H9 (cell line): ENCODE results near the gene NAA25. TPM values are rescaled to one million over a fixed set of nuclear protein-coding genes. Genes with fewer than 3 reads are reported as not detected.

ENCODE experiments used
- DNase-seq: peaks from one replicate; pipeline ENCODE4 v3.0.0-alpha.2; 2017
- H2AFZ ChIP-seq: one replicate; pipeline ENCODE4 v1.6.1; 2013; ENCODE audit warnings: mild to moderate bottlenecking, low read length, control low read depth, moderate library complexity
- H2AK5ac ChIP-seq: 2 replicates; pipeline ENCODE4 v1.6.1; 2013; ENCODE audit warnings: low read length, control low read depth, mixed read lengths; ENCODE audit not compliant: insufficient read length
- H2BK120ac ChIP-seq: one replicate; pipeline ENCODE4 v1.6.1; 2013; ENCODE audit warnings: low read depth, mild to moderate bottlenecking, low read length, control low read depth, inconsistent platforms; ENCODE audit not compliant: poor library complexity, severe bottlenecking
- H2BK12ac ChIP-seq: 2 replicates; pipeline ENCODE4 v1.6.1; 2013; ENCODE audit warnings: low read length, control low read depth, mixed read lengths, low read depth; ENCODE audit not compliant: insufficient read length
- H2BK15ac ChIP-seq: 2 replicates; pipeline ENCODE4 v1.6.1; 2013; ENCODE audit warnings: low read depth, low read length, control low read depth
- H2BK20ac ChIP-seq: one replicate; pipeline ENCODE4 v1.6.1; 2013; ENCODE audit warnings: low read depth, mild to moderate bottlenecking, low read length, control low read depth, inconsistent platforms; ENCODE audit not compliant: poor library complexity, severe bottlenecking
- H2BK5ac ChIP-seq: 2 replicates; pipeline ENCODE4 v1.6.1; 2013; ENCODE audit warnings: low read length, control low read depth, mixed read lengths; ENCODE audit not compliant: insufficient read length
- H3K14ac ChIP-seq: 2 replicates; pipeline ENCODE4 v1.6.1; 2013; ENCODE audit warnings: low read length, control low read depth; ENCODE audit not compliant: insufficient read depth
- H3K18ac ChIP-seq: 2 replicates; pipeline ENCODE4 v1.6.1; 2013; ENCODE audit warnings: low read depth, mild to moderate bottlenecking, mixed read lengths, low read length, control low read depth; ENCODE audit not compliant: insufficient read length
- H3K23ac ChIP-seq: 2 replicates; pipeline ENCODE4 v1.6.1; 2013; ENCODE audit warnings: low read length, control low read depth, mixed read lengths, low read depth; ENCODE audit not compliant: insufficient read length
- H3K23me2 ChIP-seq: 2 replicates; pipeline ENCODE4 v1.6.1; 2013; ENCODE audit warnings: low read depth, mild to moderate bottlenecking, mixed read lengths, low read length, control low read depth; ENCODE audit not compliant: insufficient read length, poor library complexity, severe bottlenecking
- H3K27ac ChIP-seq: 2 replicates; pipeline ENCODE4 v1.5.1; 2013; ENCODE audit warnings: low read length, control low read depth, mixed read lengths, low read depth; ENCODE audit not compliant: insufficient read length
- H3K27me3 ChIP-seq: 2 replicates; pipeline ENCODE4 v1.6.1; 2013; ENCODE audit warnings: low read length, control low read depth, inconsistent platforms; ENCODE audit not compliant: insufficient read depth
- H3K4ac ChIP-seq: 2 replicates; pipeline ENCODE4 v1.6.1; 2013; ENCODE audit warnings: low read depth, mild to moderate bottlenecking, control low read depth, inconsistent platforms, low read length, moderate library complexity
- H3K4me1 ChIP-seq: 2 replicates; pipeline ENCODE4 v1.6.1; 2013; ENCODE audit warnings: low read length, control low read depth, inconsistent platforms; ENCODE audit not compliant: insufficient read depth
- H3K4me2 ChIP-seq: 2 replicates; pipeline ENCODE4 v1.6.1; 2013; ENCODE audit warnings: low read length, control low read depth, mixed read lengths; ENCODE audit not compliant: insufficient read length, insufficient read depth
- H3K56ac ChIP-seq: 2 replicates; pipeline ENCODE4 v1.6.1; 2013; ENCODE audit warnings: low read depth, mild to moderate bottlenecking, mixed read lengths, low read length, control low read depth; ENCODE audit not compliant: insufficient read length
- H3K79me1 ChIP-seq: 2 replicates; pipeline ENCODE4 v1.6.1; 2013; ENCODE audit warnings: low read depth, mild to moderate bottlenecking, moderate library complexity, low read length, control low read depth, inconsistent platforms; ENCODE audit not compliant: insufficient read depth, poor library complexity, severe bottlenecking
- H3K79me2 ChIP-seq: 2 replicates; pipeline ENCODE4 v1.6.1; 2013; ENCODE audit warnings: low read length, control low read depth, inconsistent platforms; ENCODE audit not compliant: insufficient read depth
- H3K9ac ChIP-seq: 2 replicates; pipeline ENCODE4 v1.6.1; 2013; ENCODE audit warnings: low read length, control low read depth, mixed read lengths; ENCODE audit not compliant: insufficient read length; ENCODE audit errors: extremely low read depth
- H3K9me3 ChIP-seq: one replicate; pipeline ENCODE4 v1.6.1; 2013; ENCODE audit warnings: low read depth, low read length, inconsistent platforms; ENCODE audit not compliant: control insufficient read depth
- H3T11ph ChIP-seq: one replicate; pipeline ENCODE4 v1.6.1; 2013; ENCODE audit warnings: mild to moderate bottlenecking, low read length, control low read depth, inconsistent platforms
- H4K20me1 ChIP-seq: one replicate; pipeline ENCODE4 v1.6.1; 2013; ENCODE audit not compliant: control insufficient read depth, insufficient read length, insufficient read depth
- H4K5ac ChIP-seq: 2 replicates; pipeline ENCODE4 v1.6.1; 2013; ENCODE audit warnings: low read depth, mild to moderate bottlenecking, mixed read lengths, low read length, control low read depth; ENCODE audit not compliant: insufficient read length
- H4K8ac ChIP-seq: replicated peaks from 2 replicates; pipeline ENCODE4 v1.6.1; 2013; ENCODE audit warnings: low read length, control low read depth, mixed read lengths, low read depth; ENCODE audit not compliant: insufficient read length
- H4K91ac ChIP-seq: 2 replicates; pipeline ENCODE4 v1.6.1; 2013; ENCODE audit warnings: low read depth, mild to moderate bottlenecking, moderate library complexity, mixed read lengths, low read length, control low read depth; ENCODE audit not compliant: insufficient read length
- H3K27ac Mint-ChIP-seq, 3 experiments: 2 replicates in 2 of 3; 3 replicates in 1 of 3; pipeline ENCODE4 v1.8.0; 2020 to 2021; ENCODE audit warnings: mixed read lengths in 3 of 3, mild to moderate bottlenecking in 1 of 3, moderate library complexity in 1 of 3
- H3K27me3 Mint-ChIP-seq: 2 replicates; pipeline ENCODE4 v1.8.0; 2021; ENCODE audit warnings: low read depth, mild to moderate bottlenecking, moderate library complexity, mixed read lengths
- H3K36me3 Mint-ChIP-seq, 3 experiments: 2 replicates in 2 of 3; 3 replicates in 1 of 3; pipeline ENCODE4 v1.8.0; 2020 to 2021; ENCODE audit warnings: low read depth in 3 of 3, mixed read lengths in 3 of 3; ENCODE audit not compliant: insufficient read depth in 1 of 3
- H3K4me1 Mint-ChIP-seq, 2 experiments: 2 replicates each; pipeline ENCODE4 v1.8.0; 2020; ENCODE audit warnings: mixed read lengths in 2 of 2
- H3K4me3 Mint-ChIP-seq, 2 experiments: 2 replicates in 1 of 2; 3 replicates in 1 of 2; pipeline ENCODE4 v1.8.0; 2020 to 2021; ENCODE audit warnings: mild to moderate bottlenecking in 2 of 2, mixed read lengths in 2 of 2, moderate library complexity in 1 of 2
- H3K9me3 Mint-ChIP-seq, 2 experiments: 2 replicates in 1 of 2; 3 replicates in 1 of 2; pipeline ENCODE4 v1.8.0; 2020; ENCODE audit warnings: mild to moderate bottlenecking in 2 of 2, mixed read lengths in 2 of 2, moderate library complexity in 1 of 2
- WGBS: extraction: QIAGEN DNeasy Blood & Tissue Kit; methylation state at CpG from one replicate; pipeline ENCODE4 v1.1.7; 2013; ENCODE audit warnings: missing lambda C conversion rate, low lambda C conversion rate, mixed read lengths; ENCODE audit not compliant: insufficient read length; ENCODE audit errors: extremely low coverage; 5-methylcytosine and 5-hydroxymethylcytosine counted together
- total RNA-seq: library from RNA; stranded (reverse); gene quantifications from 2 replicates; pipeline ENCODE4 v1.2.1, GENCODE V29; 2021
- TF ChIP-seq, protein P1 (sequence below): fragments of 200-600 bp; sonication (generic); conservative IDR thresholded peaks from 3 replicates; pipeline ENCODE4 v1.8.0; 2021; ENCODE audit warnings: antibody characterized with exemption, mild to moderate bottlenecking

The NAA25 gene
- total RNA-seq, 1 experiment from 2014 or later = 57.1 TPM

DNA sequence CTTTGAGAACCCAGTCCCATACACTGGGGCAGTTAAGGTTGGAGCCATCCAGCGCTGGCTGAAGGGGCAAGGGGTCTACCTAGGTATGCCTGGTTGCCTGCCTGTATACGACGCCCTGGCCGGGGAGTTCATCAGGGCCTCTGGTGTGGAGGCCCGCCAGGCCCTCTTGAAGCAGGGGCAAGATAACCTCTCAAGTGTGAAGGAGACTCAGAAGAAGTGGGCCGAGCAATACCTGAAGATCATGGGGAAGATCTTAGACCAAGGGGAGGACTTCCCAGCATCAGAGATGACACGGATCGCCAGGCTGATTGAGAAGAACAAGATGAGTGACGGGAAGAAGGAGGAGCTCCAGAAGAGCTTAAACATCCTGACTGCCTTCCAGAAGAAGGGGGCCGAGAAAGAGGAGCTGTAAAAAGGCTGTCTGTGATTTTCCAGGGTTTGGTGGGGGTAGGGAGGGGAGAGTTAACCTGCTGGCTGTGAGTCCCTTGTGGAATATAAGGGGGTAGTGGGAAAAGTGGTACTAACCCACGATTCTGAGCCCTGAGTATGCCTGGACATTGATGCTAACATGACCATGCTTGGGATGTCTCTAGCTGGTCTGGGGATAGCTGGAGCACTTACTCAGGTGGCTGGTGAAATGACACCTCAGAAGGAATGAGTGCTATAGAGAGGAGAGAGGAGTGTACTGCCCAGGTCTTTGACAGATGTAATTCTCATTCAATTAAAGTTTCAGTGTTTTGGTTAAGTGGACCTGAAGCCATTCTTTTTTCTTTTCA is 86.2 kb downstream of the NAA25 start:
- Histone ChIP-seq H4K5ac (no peak overlapping the region), H2BK12ac (no peak overlapping the region), H3K56ac (no peak overlapping the region), H2BK15ac (no peak overlapping the region), H2BK5ac (no peak overlapping the region), H4K20me1 (no peaks in the 10 kb centered on the region), H4K8ac (no peak overlapping the region), H2AFZ (no peak overlapping the region), H3K27ac (no peak overlapping the region), H3K23ac (no peak overlapping the region), H3K23me2 (no peaks in the 10 kb centered on the region), H3T11ph (no peak overlapping the region), H3K9me3 (no peaks in the 10 kb centered on the region), H2BK20ac (no peak overlapping the region), H3K14ac (no peak overlapping the region), H3K4me1 (no peaks in the 10 kb centered on the region), H2AK5ac (no peak overlapping the region), H3K79me1 (no peaks in the 10 kb centered on the region), H2BK120ac (no peak overlapping the region), H3K27me3 (no peaks in the 10 kb centered on the region), H3K9ac (no peak overlapping the region), H3K18ac (no peak overlapping the region), H3K79me2 (peaks cover under 1% of the 10 kb centered on the region; the same call in 1 of the 2 replicates), H3K4me2 (no peak overlapping the region), H4K91ac (no peak overlapping the region), H3K4ac (no peak overlapping the region)
- no peak overlapping the region for H3K4me3 Mint-ChIP-seq
- peaks cover 17 to 58% (median 39%) of the 10 kb centered on the region in 3 experiments; a peak in 6 of 7 replicates for H3K36me3 Mint-ChIP-seq
- H3K27ac Mint-ChIP-seq = peak overlapping the region in 1 of 3 experiments; percentile 74; a peak in 2 of 7 replicates
- no peak for DNase-seq
- no CpG with 5 or more reads among the region's 11 CpGs for WGBS
- H3K27me3 Mint-ChIP-seq = no peaks in the 10 kb centered on the region; the same call in 1 of the 2 replicates
- H3K4me1 Mint-ChIP-seq = peaks cover 9 to 11% of the 10 kb centered on the region in 2 experiments
- H3K9me3 Mint-ChIP-seq = no peaks in the 10 kb centered on the region
- TF ChIP-seq, protein P1, sequence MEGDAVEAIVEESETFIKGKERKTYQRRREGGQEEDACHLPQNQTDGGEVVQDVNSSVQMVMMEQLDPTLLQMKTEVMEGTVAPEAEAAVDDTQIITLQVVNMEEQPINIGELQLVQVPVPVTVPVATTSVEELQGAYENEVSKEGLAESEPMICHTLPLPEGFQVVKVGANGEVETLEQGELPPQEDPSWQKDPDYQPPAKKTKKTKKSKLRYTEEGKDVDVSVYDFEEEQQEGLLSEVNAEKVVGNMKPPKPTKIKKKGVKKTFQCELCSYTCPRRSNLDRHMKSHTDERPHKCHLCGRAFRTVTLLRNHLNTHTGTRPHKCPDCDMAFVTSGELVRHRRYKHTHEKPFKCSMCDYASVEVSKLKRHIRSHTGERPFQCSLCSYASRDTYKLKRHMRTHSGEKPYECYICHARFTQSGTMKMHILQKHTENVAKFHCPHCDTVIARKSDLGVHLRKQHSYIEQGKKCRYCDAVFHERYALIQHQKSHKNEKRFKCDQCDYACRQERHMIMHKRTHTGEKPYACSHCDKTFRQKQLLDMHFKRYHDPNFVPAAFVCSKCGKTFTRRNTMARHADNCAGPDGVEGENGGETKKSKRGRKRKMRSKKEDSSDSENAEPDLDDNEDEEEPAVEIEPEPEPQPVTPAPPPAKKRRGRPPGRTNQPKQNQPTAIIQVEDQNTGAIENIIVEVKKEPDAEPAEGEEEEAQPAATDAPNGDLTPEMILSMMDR = no peak
